GM15510 (cell line): ENCODE measurements around the gene FA2H.

ENCODE experiments used
- POLR2A ChIP-seq: IDR thresholded peaks from 3 replicates; pipeline ENCODE4 v1.6.1; 2011; ENCODE audit warnings: borderline replicate concordance; ENCODE audit not compliant: insufficient read length; ENCODE audit errors: extremely low read depth

The FA2H gene

GRCh38 chr16:74775255-74775654 lies 635 bp upstream of the FA2H start:
- TF ChIP-seq POLR2A, result no peak

DNA sequence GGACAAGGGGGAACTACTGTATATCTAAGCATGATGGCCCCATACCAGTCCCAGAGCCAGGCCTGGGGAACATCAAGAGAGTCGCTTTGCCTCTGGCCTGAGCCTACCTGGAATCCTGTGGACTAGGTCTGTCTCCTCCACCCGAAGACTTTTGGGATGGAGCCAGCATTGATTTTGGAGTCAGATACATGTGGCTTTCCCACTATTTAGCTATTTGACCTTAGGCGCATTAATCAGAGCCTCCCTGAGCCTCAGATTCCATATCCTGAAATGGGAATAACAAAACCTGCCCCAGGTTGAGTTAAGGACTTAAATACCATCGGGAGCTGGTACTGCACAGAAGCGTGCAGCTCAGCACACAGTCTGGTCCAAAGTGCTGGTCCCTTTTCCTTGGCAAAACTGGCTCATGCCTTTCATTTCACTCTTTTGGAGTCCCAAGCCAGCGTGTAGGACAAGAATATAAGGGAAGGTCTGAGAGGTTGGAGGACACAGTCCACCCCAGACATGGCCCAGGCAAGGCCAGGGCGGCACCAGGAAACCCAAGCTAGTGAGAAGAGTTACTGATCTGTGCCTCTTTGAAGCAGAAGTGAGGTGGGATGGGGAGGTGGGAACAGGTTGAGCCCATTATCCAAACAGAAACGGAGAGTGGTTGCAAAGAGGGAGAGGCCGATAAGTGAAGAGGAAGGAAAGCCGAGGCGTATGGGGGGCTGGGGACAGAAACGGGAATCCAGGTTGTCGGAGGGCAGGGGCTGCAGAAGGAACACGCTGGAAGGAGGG lies 986 bp downstream of the FA2H start:
- no peak for TF ChIP-seq POLR2A

DNA sequence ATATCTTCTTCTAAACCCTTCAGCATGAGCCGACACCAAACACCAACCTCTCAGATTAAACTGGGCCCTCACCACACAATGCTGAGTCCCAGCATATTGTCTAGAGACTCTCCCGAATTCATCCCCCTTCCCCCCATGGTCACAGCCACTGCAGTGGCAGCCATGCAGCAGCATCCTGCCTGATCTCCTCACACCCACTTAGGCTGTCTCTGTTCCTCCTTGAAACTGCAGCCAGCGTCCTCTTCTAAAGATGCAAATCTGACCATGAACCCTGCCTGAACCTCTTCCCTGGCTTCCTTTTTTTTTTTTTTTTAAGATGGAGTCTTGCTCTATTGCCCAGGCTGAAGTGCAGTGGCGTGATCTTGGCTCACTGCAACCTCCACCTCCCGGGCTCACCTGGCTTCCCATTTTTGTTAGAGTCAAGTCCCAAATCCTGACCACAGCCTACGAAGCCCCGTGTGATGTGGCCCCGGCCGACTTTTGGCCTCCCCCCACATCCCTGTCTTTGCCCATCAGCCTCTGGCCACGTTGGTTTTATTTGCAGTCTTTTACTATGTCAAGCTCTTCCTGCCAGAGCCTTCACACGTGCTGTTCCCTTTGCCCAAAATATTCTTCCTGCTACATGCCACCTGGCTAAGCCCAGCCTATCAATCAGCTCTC lies 2.8 kb downstream of the FA2H start:
- no peak for TF ChIP-seq POLR2A

DNA sequence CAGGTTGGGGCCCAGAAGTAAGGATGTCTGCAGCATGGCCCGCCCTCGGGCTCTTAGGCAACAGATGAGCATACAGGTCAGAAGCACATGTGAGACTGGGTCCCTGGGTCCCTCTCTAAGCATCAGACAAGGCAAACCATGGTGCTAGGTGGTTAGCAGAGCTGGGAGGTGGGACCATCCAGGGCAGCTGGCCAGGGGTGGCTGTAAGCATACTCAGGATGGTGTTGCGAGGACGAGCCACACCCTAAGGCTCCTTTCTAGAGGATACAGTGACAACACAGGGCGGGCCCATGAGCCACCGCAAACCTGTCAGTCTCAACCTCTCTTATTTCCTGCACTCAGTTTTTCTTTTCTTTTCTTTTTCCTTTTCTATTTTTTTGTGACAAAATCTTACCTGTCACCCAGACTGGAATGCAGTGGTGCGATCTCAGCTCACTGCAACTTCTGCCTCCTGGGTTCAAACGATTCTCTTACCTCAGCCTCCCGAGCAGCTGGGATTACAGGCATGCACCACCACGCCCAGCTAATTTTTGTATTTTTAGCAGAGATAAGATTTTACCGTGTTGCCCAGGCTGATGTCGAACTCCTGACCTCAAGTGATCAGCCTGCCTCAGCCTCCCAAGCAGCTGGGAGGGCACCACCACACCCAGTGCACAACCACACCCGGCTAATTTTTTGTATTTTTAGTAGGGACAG lies 3.6 kb downstream of the FA2H start:
- TF ChIP-seq POLR2A, result no peak

DNA sequence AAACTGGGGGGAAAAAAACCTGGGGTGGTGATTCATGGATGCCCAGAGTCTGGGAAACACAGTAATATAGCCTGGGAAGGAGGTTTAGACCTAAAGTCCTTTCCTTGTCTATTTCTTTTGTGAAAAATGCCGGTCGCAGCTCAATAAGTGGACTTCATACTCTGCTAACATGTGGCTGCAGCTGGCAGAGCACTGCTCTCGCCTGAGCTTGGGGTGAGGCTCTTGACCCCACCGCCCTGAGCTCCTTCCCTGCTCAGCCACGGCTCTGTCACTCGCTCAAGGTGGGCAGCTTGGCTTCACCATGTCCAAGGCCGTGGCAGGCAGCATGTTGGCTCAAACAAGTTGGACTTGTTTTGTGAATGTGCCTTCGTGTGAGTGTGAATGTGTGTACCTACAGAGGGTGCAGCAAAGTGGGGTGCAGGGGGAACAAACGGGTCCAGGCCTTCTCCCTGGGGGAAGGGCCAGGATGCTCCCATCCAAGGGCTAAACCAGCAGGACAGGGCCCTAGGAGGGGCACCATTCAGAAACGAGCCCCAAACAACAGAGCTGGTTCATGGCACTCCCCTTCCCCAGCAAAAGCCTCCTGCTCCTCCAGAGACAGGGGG lies 4.9 kb downstream of the FA2H start:
- TF ChIP-seq POLR2A, result no peak

GRCh38 chr16:74768239-74768638 lies 6.4 kb downstream of the FA2H start:
- no peak for TF ChIP-seq POLR2A

- no peak for TF ChIP-seq POLR2A
Observed at GRCh38 chr16:74767749-74768148, 6.9 kb downstream of the FA2H start.

- no peak for TF ChIP-seq POLR2A
Observed at GRCh38 chr16:74766729-74767128, 7.9 kb downstream of the FA2H start.

- no peak for TF ChIP-seq POLR2A
Observed at GRCh38 chr16:74761665-74762064, 13.0 kb downstream of the FA2H start.

DNA sequence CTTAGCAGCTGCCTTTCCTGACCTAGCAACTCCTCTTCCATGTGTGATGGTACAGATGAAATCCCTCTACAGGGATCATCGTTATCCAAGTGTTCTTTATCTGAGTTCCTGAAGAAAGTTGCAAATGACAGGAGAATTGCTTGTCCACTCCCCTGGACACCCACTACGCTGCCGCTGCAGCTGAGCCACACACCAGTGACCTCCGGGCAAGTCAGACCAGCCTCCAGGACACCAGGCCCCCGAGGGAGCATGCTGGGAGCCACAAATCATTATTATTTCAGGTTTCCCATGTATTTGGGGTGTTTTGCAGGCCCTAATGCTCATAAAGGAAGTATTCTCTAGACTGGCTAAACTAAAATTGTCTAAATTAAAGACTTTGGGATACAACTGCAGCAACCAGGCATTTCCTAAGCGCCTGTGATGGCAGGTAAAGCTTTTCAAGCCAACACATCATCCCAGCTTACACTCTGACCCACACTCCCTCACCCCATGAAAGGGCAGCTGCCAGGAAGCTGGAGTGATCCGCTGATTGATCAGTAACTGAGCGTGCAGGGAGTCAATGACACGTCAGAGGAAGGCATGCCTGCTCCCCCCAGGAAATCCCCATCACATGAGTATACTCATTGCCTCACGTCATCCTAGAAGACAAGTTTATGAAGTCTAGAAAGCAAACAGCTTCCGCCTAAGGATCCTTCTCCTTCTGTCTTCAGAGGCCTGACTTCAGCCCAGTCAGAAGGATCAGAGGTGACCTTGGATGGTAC lies 14.4 kb downstream of the FA2H start:
- no peak for TF ChIP-seq POLR2A

DNA sequence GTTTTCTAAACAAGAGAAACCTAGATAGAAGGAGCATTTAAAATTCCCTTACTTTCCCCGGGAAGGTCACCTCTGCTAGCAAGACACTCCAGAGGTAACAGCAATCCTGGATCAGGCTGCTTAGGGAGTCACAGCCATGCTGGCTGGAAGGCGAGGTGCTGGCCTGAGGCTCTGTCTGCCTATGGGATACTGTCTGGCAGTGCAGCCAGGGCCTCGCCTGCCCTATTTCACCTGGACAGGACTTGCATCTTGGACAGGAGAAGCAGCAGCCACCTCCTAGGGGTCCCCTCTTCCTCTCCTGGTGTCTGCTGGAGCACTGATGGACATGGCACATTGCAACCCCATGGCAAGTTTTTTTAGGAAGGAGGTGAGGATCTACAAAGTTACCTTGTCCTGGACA lies 15.1 kb downstream of the FA2H start:
- TF ChIP-seq POLR2A, result no peak

- no peak for TF ChIP-seq POLR2A
Observed at GRCh38 chr16:74758801-74759200, 15.8 kb downstream of the FA2H start.

GRCh38 chr16:74757349-74757748 lies 17.3 kb downstream of the FA2H start:
- TF ChIP-seq POLR2A, result no peak

DNA sequence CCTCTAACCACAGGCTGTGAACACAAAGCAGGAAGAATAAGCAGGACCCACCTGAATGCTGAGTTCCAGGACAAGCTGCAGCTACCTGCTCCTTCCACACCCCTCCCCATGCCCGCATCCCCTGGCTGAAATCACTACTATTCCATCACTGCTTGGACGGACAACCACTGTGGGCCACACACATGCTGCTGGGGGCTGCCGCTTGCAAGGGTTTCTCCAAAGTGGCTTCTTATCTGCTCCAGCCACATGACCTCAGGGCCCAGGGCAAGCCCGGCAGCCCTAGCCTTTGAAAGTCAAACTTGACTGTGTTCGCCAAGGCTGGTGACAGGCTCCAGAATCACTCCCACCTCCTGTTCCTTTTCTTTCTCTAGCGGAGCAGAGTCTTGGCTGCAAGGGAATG lies 18.4 kb downstream of the FA2H start:
- TF ChIP-seq POLR2A, result no peak

GRCh38 chr16:74753180-74753579 lies 21.4 kb downstream of the FA2H start:
- no peak for TF ChIP-seq POLR2A

GRCh38 chr16:74752756-74753155 lies 21.9 kb downstream of the FA2H start:
- TF ChIP-seq POLR2A, result no peak

DNA sequence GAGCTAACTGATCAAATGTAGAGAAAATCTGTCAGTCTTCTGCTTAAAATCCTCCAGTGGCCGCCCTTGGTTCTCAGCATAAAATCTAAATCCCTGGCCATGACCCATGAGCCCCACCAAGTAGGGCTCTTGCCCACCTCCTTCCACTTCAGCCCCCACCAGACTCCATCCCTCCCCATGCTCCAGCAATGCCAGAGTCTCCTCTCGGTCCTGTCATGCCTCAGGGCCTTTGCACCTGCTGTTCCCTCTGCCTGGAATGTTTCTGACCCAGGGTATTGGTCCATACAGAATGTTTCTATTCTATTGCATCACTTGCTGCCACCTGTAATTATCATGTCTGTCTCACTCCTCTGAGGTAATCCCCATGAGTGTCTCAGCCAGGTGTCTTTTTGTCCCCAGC lies 22.4 kb downstream of the FA2H start:
- TF ChIP-seq POLR2A, result no peak
